Activated CD4-positive, alpha-beta T cell treated with anti-CD3 and anti-CD28 coated beads for 1 hour (primary cell): Measurements from ENCODE around the gene KDM4C.

Experiments used
- DNase-seq: peaks from one replicate; pipeline ENCODE4 v3.0.0-alpha.2; 2020

The KDM4C gene

DNA sequence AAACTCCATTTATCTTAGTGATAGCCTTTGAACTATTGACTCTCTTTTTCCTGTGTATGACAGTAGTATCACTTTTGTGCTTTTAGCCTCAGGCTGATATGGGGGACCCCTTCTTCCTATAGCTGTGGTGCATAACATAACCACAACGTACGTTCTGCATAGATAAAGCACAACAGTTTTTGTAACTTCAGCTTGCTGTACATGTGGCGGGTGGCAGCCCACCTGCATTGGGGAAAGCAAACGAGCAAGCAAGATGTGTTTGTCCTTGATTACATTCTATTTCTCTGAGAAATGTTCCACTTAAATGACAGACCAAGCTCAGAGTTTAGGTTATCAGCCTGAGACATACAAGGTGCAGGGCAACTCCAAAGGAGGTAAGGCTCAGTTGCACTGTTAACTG is 309.4 kb downstream of the KDM4C start:
- DNase-seq = no peak

- DNase-seq = no peak
These were observed 314.1 kb downstream of the KDM4C start for GRCh38 chr9:7071916-7072315.

- DNase-seq = no peak
These were observed 315.9 kb downstream of the KDM4C start for GRCh38 chr9:7073706-7074105.

- DNase-seq = no peak
These were observed 317.4 kb downstream of the KDM4C start for GRCh38 chr9:7075154-7075553.

GRCh38 chr9:7079051-7079450 is 321.3 kb downstream of the KDM4C start:
- DNase-seq = no peak

DNA sequence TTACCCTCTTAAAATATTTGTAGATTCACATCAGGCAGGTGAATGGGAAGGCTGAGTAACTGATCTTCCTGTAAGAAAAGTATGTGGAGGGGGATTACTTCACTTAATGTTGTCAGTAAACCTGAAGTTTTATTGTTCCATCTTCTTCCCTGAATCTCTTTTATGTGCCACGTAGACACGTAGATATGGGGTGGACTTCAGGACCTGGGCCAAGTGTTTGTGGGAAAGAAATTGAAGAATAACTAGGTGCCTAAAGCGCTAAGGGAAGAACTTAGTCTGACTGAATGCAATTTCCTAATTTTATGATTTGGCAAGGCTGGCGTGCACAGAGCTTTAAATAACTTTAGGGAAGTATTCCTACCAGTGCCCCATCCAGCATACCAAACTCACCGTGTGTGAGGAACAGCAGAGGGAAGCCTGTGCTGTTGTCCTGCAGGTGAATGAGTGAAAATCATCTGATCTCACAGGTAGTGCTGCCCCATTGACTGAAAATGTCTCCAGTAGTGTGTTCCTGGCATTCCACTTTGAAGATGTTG is 323.4 kb downstream of the KDM4C start:
- no peak for DNase-seq

DNA sequence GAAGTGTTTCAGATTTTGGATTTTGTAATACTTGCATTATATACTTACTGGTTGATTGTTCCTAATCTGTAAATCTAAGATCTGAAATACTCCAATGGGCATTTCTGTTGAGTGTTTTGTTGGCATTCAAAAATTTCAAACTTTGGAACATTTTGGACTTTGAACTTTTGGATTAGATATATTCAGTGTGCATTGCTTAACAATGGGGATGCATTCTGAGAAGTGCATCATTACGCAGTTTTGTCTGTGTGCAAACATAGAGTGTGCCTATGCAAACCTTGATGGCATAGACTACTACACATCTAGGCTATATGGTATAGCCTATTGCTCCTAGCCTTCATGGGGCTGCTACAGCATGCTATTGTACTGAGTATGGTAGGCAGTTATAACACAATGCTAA is 325.4 kb downstream of the KDM4C start:
- DNase-seq = no peak

DNA sequence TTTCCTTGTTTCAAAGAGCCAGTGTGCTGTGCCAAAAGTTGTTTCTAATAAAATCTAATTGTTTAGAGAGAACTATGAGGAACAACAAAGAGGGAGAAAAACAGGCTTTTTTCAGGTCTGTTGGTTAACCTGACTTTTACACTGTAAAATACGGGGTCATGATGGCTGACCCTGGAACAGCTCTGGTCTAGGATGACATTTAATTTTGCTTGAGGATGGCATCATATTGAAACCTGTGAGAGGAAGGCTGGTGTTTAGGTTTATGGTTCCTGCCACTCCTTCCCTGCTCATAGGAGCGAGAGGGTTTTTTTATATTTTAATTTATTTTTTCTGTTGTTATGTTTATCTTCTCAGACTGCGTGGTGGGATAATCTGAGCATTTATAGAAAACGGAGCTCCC is 327.6 kb downstream of the KDM4C start:
- DNase-seq = no peak

- no peak for DNase-seq
These were observed 328.6 kb downstream of the KDM4C start for GRCh38 chr9:7086389-7086788.

- no peak for DNase-seq
These were observed 330.8 kb downstream of the KDM4C start for GRCh38 chr9:7088611-7089010.

- no peak for DNase-seq
These were observed 331.8 kb downstream of the KDM4C start for GRCh38 chr9:7089406-7090193.

DNA sequence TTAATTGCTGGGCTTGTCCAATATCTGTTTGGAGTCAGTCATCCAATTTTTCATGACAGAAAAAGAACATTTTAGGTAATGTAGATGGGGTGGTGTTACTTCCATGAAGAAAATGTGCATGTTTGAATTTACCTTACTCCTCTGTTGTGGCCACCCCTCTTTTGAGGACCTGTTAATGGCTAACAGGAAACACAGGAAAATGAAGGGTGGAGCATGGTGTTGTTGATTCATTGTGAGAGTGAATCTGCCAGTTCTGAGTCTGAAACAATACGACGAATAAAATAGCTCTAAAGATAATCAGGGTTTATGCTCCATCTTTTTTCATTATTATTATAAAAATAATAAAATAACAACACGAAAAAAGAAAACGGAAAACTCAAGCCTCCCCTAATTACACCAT is 335.3 kb downstream of the KDM4C start:
- DNase-seq = no peak

DNA sequence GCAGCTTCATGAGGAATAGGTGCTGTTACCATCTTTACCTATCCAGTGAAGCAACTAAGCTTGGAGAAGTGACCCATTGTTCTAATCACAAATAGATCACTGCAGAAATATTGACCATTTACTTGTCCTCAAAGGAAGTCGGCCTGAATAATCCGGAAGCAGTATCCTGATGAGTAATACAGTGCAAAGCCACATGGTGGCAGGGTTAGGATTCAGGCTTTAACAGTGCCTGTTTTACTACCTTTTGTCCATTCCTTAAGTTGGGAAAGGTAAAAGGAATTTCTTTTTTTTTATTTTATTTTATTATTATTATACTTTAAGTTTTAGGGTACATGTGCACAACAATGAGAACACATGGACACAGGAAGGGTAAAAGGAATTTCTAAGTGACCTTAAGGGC is 336.3 kb downstream of the KDM4C start:
- DNase-seq = no peak

- no peak for DNase-seq
These were observed 336.8 kb downstream of the KDM4C start for GRCh38 chr9:7094576-7094975.

DNA sequence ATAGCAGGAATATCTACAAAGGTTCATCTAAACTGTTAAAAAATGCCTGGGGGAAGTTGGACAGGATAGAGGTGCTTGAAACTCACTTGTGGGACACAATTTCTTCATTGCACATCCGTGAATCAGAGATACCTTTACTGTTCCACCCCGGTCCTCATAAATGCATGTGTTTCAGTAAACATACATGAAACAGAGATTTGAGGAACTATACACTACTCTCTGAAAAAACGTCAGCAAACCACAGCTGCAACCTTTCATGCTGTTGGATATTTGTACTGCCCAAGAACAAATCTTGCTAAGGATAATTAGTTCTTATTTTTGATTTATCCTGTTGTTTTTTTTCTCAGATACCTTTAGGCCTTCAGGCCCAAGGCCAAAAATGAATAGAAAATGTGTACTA is 337.3 kb downstream of the KDM4C start:
- no peak for DNase-seq

GRCh38 chr9:7097040-7097715 is 339.4 kb downstream of the KDM4C start:
- no peak for DNase-seq

GRCh38 chr9:7097785-7098752 is 340.3 kb downstream of the KDM4C start:
- DNase-seq = no peak

DNA sequence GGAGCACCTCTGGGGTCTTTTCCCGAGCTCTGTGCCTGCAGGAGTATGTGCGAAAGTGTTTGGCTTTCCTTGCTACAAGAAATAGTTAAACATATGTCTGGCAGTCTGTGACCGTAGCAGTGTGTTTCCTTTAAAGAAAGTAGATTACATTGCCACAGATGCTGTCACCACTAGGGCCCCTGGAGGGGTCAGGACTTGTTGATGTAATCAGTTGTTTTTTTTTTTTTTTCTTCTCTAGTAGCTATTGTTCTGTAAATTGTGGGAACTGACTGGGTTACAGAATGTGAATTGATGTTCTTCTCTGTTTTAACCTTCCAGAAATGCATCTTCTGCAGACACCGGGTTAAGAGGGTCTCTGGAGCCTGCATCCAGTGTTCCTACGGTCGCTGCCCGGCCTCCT is 345.6 kb downstream of the KDM4C start:
- no peak for DNase-seq

- no peak for DNase-seq
These were observed 346.0 kb downstream of the KDM4C start for GRCh38 chr9:7103771-7104170.

- DNase-seq = no peak
These were observed 346.9 kb downstream of the KDM4C start for GRCh38 chr9:7104625-7105024.

DNA sequence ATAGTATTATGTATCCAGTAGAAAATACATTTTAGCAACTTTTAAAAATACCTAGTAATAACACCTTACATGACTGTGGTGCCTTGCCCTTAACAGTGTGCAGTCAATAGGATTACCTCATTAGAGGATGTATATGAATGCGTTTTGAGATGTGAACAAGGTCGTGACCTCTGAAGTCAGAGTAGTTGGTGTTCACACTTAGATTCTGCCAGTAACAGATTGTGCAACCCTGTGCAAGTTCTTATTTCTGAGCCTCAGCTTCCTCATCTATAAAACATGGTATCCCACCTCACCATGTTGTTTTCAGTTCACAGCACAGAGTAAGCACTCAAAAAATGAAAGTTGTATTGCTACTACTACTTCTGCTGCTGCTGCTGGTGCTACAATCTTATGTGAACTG is 347.3 kb downstream of the KDM4C start:
- DNase-seq = no peak

GRCh38 chr9:7108936-7109335 is 351.2 kb downstream of the KDM4C start:
- DNase-seq = no peak

- no peak for DNase-seq
These were observed 353.6 kb downstream of the KDM4C start for GRCh38 chr9:7111413-7111812.
